ENCODE data around the gene MDFIC. TPM values are rescaled to one million over a fixed set of nuclear protein-coding genes. Genes with fewer than 3 reads are reported as not detected.
"Not testable (repeated sequence)": the region's sequence is repeated elsewhere in the genome, so short reads cannot be mapped to it uniquely, and the experiment has no call there.

Gene MDFIC
- total RNA-seq (10 to 100 TPM; 18.6 to 23.8 (median 22.2) TPM), polyA plus RNA-seq (9.2 TPM)
- long read RNA-seq, donor 1, full-length matches to known transcripts: 40 of 62 reads
- long read RNA-seq, donor 1, partial matches to known transcripts: 6 of 62 reads
- long read RNA-seq, donor 1, other reads (novel, unspliced or antisense): 16 of 62 reads
- long read RNA-seq, donor 2, full-length matches to known transcripts: 7 of 12 reads
- long read RNA-seq, donor 2, partial matches to known transcripts: 3 of 12 reads
- long read RNA-seq, donor 2, other reads (novel, unspliced or antisense): 2 of 12 reads
- long read RNA-seq, donor 3, partial matches to known transcripts: 0 of 2 reads
- long read RNA-seq, donor 3, other reads (novel, unspliced or antisense): 2 of 2 reads
- long read RNA-seq, donor 4, full-length matches to known transcripts: 24 of 33 reads
- long read RNA-seq, donor 4, partial matches to known transcripts: 3 of 33 reads
- long read RNA-seq, donor 4, other reads (novel, unspliced or antisense): 6 of 33 reads

- Histone ChIP-seq H3K9me3 (ENCODE audit: control insufficient read depth, low read length) (no peaks in the 10 kb centered on the region), H3K27ac (ENCODE audit: low read length) (peak within 1 kb of the TSS; percentile 74), H3K27me3 (ENCODE audit: control insufficient read depth, insufficient read depth) (no peaks in the 10 kb centered on the region), H3K4me3 (ENCODE audit: low read length) (peak within 1 kb of the TSS; percentile 71), H3K4me1 (ENCODE audit: control insufficient read depth, insufficient read depth, low read length) (no peaks in the 10 kb centered on the region)
- intact Hi-C loops (cut with DNase I): loop anchor here in 1 of 4 donors (10.0 kb wide), 2 partner anchors 63 to 163 kb away; no protein-coding TSS in a partner anchor
- ATAC-seq (peak; percentile 94 to 96), DNase-seq (peak; percentile 82 to 92 (median 91))
- under 1% methylated on average over 55 of the region's 55 CpGs for WGBS
Measured at GRCh38 chr7:114922026-114922651, at the start of gene MDFIC. TSS of gene MDFIC (plus strand) at chr7:114922094. CDS start at chr7:114923034, 940 bp downstream.

- WGBS: 70% methylated on average over 1 of the region's 1 CpG
Measured at GRCh38 chr7:114874170-114874569, 47.7 kb upstream of the MDFIC start.

GRCh38 chr7:114875186-114875585, 46.7 kb upstream of the MDFIC start:
- no peaks in the 10 kb centered on the region for H3K4me1 ChIP-seq (ENCODE audit: control insufficient read depth, insufficient read depth, low read length)
- no peak overlapping the region for H3K4me3 ChIP-seq (ENCODE audit: low read length)
- intact Hi-C loops (cut with DNase I): no loop called here
- no peak overlapping the region for H3K27ac ChIP-seq (ENCODE audit: low read length)
- no peaks in the 10 kb centered on the region for H3K27me3 ChIP-seq (ENCODE audit: control insufficient read depth, insufficient read depth)
- ATAC-seq: no peak
- no peak for DNase-seq
- H3K9me3 ChIP-seq (ENCODE audit: control insufficient read depth, low read length): no peaks in the 10 kb centered on the region

More at GRCh38 chr7:114874170-114874569, 47.7 kb upstream of the MDFIC start:
- DNase-seq (no peak), ATAC-seq (peak in 1 of 2 donors; percentile 49)
- no peaks in the 10 kb centered on the region for H3K9me3 ChIP-seq (ENCODE audit: control insufficient read depth, low read length)
- no peaks in the 10 kb centered on the region for H3K27me3 ChIP-seq (ENCODE audit: control insufficient read depth, insufficient read depth)
- no peaks in the 10 kb centered on the region for H3K4me1 ChIP-seq (ENCODE audit: control insufficient read depth, insufficient read depth, low read length)
- H3K4me3 ChIP-seq (ENCODE audit: low read length): no peak overlapping the region
- no peak overlapping the region for H3K27ac ChIP-seq (ENCODE audit: low read length)
- intact Hi-C loops (cut with DNase I): loop anchor here in 1 of 4 donors (5.0 kb wide), 1 partner anchor 343 kb away; no protein-coding TSS in a partner anchor

- ATAC-seq (no peak), DNase-seq (no peak)
- Histone ChIP-seq H3K4me1 (ENCODE audit: control insufficient read depth, insufficient read depth, low read length) (no peaks in the 10 kb centered on the region), H3K27ac (ENCODE audit: low read length) (no peak overlapping the region), H3K9me3 (ENCODE audit: control insufficient read depth, low read length) (no peaks in the 10 kb centered on the region), H3K27me3 (ENCODE audit: control insufficient read depth, insufficient read depth) (no peaks in the 10 kb centered on the region), H3K4me3 (ENCODE audit: low read length) (no peak overlapping the region)
- intact Hi-C loops (cut with DNase I): no loop called here
- 80% methylated on average over 1 of the region's 1 CpG for WGBS
Measured at GRCh38 chr7:114879554-114879953, 42.3 kb upstream of the MDFIC start.

GRCh38 chr7:114885836-114886235, 36.1 kb upstream of the MDFIC start:
- intact Hi-C loops (cut with DNase I): no loop called here

GRCh38 chr7:114886241-114886640, 35.7 kb upstream of the MDFIC start:
- Histone ChIP-seq H3K27me3 (ENCODE audit: control insufficient read depth, insufficient read depth) (no peaks in the 10 kb centered on the region), H3K4me1 (ENCODE audit: control insufficient read depth, insufficient read depth, low read length) (no peaks in the 10 kb centered on the region), H3K4me3 (ENCODE audit: low read length) (no peak overlapping the region), H3K9me3 (ENCODE audit: control insufficient read depth, low read length) (no peaks in the 10 kb centered on the region), H3K27ac (ENCODE audit: low read length) (no peak overlapping the region)
- 86% methylated on average over 2 of the region's 2 CpGs for WGBS
- no peak for DNase-seq
- intact Hi-C loops (cut with DNase I): no loop called here
- ATAC-seq: no peak

More at GRCh38 chr7:114885836-114886235, 36.1 kb upstream of the MDFIC start:
- Histone ChIP-seq H3K27ac (ENCODE audit: low read length) (no peak overlapping the region), H3K4me3 (ENCODE audit: low read length) (no peak overlapping the region), H3K4me1 (ENCODE audit: control insufficient read depth, insufficient read depth, low read length) (no peaks in the 10 kb centered on the region), H3K9me3 (ENCODE audit: control insufficient read depth, low read length) (no peaks in the 10 kb centered on the region), H3K27me3 (ENCODE audit: control insufficient read depth, insufficient read depth) (no peaks in the 10 kb centered on the region)
- no peak for DNase-seq
- no peak for ATAC-seq

- H3K4me3 ChIP-seq (ENCODE audit: low read length); H3K4me1 ChIP-seq (ENCODE audit: control insufficient read depth, insufficient read depth, low read length); intact Hi-C loops (cut with DNase I); ATAC-seq; H3K27me3 ChIP-seq (ENCODE audit: control insufficient read depth, insufficient read depth); H3K27ac ChIP-seq (ENCODE audit: low read length); H3K9me3 ChIP-seq (ENCODE audit: control insufficient read depth, low read length); DNase-seq: not testable (repeated sequence)
- 97% methylated on average over 3 of the region's 3 CpGs for WGBS
Measured at GRCh38 chr7:114889116-114889515, 32.8 kb upstream of the MDFIC start.

GRCh38 chr7:114889646-114890285, 32.1 kb upstream of the MDFIC start:
- intact Hi-C loops (cut with DNase I): no loop called here
- no peaks in the 10 kb centered on the region for H3K27me3 ChIP-seq (ENCODE audit: control insufficient read depth, insufficient read depth)
- no peak overlapping the region for H3K27ac ChIP-seq (ENCODE audit: low read length)
- no peaks in the 10 kb centered on the region for H3K4me1 ChIP-seq (ENCODE audit: control insufficient read depth, insufficient read depth, low read length)
- DNase-seq (no peak), ATAC-seq (peak in 1 of 2 donors; percentile 57)
- no peaks in the 10 kb centered on the region for H3K9me3 ChIP-seq (ENCODE audit: control insufficient read depth, low read length)
- no peak overlapping the region for H3K4me3 ChIP-seq (ENCODE audit: low read length)
- 87% methylated on average over 3 of the region's 3 CpGs for WGBS

- WGBS: 96% methylated on average over 4 of the region's 4 CpGs
- no peaks in the 10 kb centered on the region for H3K4me1 ChIP-seq (ENCODE audit: control insufficient read depth, insufficient read depth, low read length)
- DNase-seq (no peak), ATAC-seq (no peak)
- intact Hi-C loops (cut with DNase I): no loop called here
- H3K27me3 ChIP-seq (ENCODE audit: control insufficient read depth, insufficient read depth): no peaks in the 10 kb centered on the region
- no peaks in the 10 kb centered on the region for H3K9me3 ChIP-seq (ENCODE audit: control insufficient read depth, low read length)
- no peak overlapping the region for H3K27ac ChIP-seq (ENCODE audit: low read length)
- H3K4me3 ChIP-seq (ENCODE audit: low read length): no peak overlapping the region
Measured at GRCh38 chr7:114890561-114890960, 31.3 kb upstream of the MDFIC start.

GRCh38 chr7:114900127-114900526, 21.8 kb upstream of the MDFIC start:
- Histone ChIP-seq H3K27ac (ENCODE audit: low read length) (no peak overlapping the region), H3K27me3 (ENCODE audit: control insufficient read depth, insufficient read depth) (no peaks in the 10 kb centered on the region), H3K9me3 (ENCODE audit: control insufficient read depth, low read length) (no peaks in the 10 kb centered on the region), H3K4me1 (ENCODE audit: control insufficient read depth, insufficient read depth, low read length) (no peaks in the 10 kb centered on the region), H3K4me3 (ENCODE audit: low read length) (no peak overlapping the region)
- no peak for ATAC-seq
- intact Hi-C loops (cut with DNase I): no loop called here
- DNase-seq: no peak
- 94% methylated on average over 1 of the region's 1 CpG for WGBS

GRCh38 chr7:114901771-114902170, 20.1 kb upstream of the MDFIC start:
- intact Hi-C loops (cut with DNase I): no loop called here
- WGBS: 71% methylated on average over 1 of the region's 1 CpG
- no peak for DNase-seq
- Histone ChIP-seq H3K27ac (ENCODE audit: low read length) (no peak overlapping the region), H3K4me1 (ENCODE audit: control insufficient read depth, insufficient read depth, low read length) (no peaks in the 10 kb centered on the region), H3K4me3 (ENCODE audit: low read length) (no peak overlapping the region), H3K9me3 (ENCODE audit: control insufficient read depth, low read length) (no peaks in the 10 kb centered on the region), H3K27me3 (ENCODE audit: control insufficient read depth, insufficient read depth) (no peaks in the 10 kb centered on the region)
- no peak for ATAC-seq
